CD4-positive, alpha-beta T cell treated with Interferon alpha-2 for 1 hour (primary cell): ENCODE measurements around the gene MED1.
"Not testable (repeated sequence)": the region's sequence is repeated elsewhere in the genome, so short reads cannot be mapped to it uniquely, and the experiment has no call there.

Source experiments
- DNase-seq, 2 donors: peaks; one replicate each; pipeline ENCODE4 v3.0.0-alpha.2; 2020 to 2022

MED1 gene

DNA sequence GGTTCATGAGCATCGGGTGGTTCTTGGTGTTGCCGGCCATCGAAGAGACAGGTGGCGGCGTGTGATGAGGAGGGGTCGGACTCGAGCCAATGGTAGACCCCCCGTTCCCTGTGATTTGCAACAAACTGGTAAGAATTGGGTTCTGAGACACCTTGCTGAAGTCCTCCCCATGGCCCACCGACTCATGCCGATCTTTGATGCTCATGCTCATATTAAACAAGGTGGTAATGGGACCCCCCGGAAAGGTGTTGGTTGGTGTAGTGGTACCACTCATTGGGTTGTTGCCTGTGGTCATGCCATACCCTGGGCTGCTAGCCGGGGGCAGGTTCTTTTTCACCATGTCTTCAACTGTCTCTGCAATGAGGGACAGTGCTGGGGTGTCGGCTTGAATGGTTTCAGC lies 40.8 kb downstream of the MED1 start:
- DNase-seq: no peak

GRCh38 chr17:39408360-39408759 lies 42.7 kb downstream of the MED1 start:
- no peak for DNase-seq

DNA sequence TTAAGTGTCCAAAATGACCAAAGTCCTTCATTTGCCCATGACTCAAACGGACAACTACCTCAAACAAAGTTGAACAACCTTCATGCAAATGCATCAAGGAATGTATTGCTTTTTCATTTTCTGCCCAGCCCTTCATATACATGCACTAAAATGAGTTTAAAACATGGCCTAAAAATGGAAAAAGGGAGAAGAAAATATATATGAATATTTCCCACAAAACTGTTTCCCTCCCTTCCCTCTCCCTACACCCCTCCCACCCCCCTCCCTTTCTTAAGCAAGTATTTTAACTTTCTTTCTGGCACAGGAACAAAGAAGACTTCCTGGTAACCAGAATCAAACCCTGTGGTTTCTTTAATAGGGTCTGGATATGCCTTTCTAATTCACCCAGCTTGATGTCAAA lies 44.1 kb downstream of the MED1 start:
- no peak for DNase-seq

DNA sequence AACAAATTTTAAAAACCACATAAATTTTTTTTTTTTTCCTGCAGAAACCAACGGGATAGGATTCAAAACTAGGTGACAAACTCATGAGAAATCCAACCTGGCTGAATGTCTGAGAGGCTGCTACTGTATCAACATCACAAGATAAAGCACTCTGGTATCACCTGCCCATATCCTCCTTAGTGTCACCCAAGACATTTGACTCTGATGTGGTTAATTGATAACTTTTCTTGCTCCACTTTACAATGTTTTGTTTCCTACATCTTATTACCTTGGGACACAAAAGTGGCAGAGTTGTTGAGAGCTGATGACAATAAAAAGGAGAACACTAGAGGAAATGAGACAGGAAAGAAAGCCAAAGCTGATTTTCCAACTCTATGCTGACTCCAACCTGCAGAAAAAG lies 45.6 kb downstream of the MED1 start:
- DNase-seq: no peak

- DNase-seq: no peak
Observed at GRCh38 chr17:39404542-39405378, 46.3 kb downstream of the MED1 start.

GRCh38 chr17:39402890-39403605 lies 48.0 kb downstream of the MED1 start:
- no peak for DNase-seq

- peak; percentile 88 to 89 for DNase-seq
Observed at GRCh38 chr17:39402244-39402889, 48.7 kb downstream of the MED1 start.

DNA sequence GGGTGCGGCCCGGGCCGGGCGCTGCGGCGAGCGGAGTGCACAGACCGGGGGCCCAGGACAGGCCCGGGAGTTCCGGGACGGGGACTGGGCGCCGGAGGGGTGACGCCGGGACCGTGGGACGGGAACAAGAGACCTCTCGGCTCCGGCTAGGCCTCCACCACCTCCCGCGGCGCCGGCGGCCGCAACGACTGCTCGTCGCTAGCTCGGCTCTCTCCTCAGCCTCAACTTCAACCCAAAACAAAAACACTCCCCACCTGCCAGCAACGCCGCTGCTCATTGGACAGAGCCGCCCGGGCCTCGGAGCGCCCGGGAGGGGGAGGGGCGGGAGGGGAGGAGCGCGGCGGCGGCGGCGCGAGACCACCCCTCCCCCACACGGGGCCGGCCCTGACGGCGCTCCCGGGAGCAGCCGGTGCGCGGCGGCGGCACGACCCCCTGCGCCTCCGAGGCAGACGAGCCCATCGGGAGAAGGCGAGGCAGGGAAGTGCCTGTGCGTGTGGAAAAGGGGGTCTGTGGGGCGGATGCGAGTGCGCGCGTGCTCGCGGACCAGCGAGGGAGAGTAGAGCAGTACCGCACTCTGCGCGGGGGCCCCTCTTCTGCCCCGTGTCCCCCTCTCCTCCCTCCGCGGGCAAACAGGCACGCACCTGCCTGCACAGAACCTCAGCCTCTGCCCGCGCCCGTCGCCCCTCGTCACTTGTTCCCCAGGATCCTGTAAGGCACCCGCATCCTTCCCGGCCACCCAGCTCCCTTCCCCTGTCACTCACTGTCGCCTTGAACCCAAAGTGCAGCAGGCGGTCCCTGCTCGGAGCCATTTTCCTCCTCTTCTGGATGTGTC lies 49.4 kb downstream of the MED1 start, which contains the start of gene FBXL20:
Gene FBXL20, minus strand, starts transcription at position 215 of the 832 bp plus-strand sequence. CDS start 224 bp downstream, outside the sequence.
- DNase-seq: peak; percentile 93 to 96

DNA sequence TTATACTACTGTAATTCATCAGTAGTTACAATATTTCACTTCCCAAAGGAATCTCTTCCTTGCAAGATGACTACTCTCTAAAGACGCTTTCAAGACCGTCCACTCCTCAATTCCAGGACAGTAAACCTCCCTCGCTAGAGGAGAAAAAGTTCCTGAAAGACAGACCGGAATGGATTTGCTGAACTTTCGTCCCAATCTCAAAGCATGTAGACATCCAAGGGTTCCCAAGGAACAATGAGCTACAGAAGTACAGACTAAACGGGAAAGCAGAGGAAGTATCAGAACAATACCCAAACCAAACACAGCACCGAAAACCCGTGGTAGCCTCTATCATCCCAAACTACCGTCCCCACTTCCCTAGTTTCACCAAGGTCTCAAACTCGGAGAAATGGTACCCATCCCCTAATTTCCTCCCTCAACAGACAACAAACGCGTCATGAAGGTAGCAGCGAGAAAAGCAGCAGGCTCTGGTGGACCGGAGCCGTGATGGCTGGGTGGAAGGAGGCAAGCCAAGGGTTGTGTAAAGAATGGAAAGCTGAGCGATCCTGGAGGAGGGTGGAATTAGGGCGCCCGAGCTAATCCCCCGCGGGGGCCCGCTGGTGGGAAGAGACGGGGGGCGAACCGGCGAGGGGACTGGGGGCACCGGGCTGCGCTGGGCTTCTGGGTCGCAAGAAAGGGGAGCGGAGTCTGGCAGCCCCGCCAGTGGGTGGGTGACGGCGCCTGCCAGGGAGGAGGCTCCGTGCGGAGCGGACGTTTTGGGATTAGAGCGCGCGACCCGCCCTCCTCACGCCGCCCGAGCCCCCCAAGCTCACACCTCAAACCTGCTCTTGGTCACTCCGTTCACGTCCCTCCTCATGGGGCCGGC lies 50.3 kb downstream of the MED1 start:
- DNase-seq: no peak

- DNase-seq: no peak
Observed at GRCh38 chr17:39399791-39400190, 51.3 kb downstream of the MED1 start.

- DNase-seq: no peak
Observed at GRCh38 chr17:39393736-39394135, 57.3 kb downstream of the MED1 start.

- DNase-seq: no peak
Observed at GRCh38 chr17:39391448-39391847, 59.6 kb downstream of the MED1 start.

DNA sequence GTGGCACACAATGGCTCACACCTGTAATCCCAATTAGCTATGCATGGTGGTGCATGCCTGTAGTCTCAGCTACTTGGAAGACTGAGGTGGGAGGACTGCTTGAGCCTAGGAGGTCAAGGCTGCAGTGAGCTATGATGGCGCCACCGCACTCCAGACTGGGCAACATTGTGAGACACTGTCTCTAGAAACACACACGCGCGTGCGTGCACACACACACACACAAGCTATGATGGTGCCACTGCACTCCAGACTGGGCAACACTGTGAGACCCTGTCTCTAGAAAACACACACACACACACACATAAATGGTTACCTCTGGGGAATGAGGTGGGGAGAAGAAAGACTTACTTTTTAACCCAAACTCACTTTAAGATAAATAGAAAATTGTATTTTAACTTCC lies 66.0 kb downstream of the MED1 start:
- DNase-seq: no peak

DNA sequence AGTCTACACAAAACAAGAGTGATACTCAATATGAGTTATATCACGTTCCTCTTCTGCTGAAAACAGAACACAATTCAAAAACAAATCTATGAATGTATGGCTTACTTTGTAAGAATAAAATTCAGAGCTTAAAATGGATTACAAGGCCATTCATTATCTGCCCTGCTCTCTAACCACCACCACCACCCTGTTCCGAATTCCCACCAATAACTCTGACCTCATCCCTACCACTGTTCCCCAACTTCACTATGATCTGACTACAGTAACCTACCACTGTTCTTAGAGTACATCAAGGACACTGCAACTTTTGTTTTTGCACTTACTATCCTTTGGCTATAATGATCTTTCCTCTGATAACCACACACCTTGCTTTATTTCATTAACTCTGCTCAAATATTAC lies 70.9 kb downstream of the MED1 start:
- no peak for DNase-seq

DNA sequence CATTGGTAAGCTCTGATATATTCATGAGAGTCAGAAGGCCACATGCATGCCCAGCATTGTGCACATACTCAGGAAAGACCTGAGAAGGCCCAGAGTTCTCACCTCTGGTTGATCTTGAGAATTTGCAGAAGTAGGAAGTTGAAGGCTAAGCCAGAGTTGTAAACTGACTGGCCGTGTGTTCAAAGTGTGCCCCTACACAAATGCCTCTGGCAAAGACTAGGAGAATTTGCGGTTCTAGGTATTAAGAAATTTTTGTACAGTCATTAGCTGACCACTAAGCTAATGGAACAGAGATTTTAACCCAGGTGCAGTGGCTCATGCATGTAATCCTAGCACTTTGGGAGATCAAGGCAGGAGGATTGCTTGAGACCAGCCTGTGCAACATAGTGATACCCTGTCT lies 74.6 kb downstream of the MED1 start:
- no peak for DNase-seq

DNA sequence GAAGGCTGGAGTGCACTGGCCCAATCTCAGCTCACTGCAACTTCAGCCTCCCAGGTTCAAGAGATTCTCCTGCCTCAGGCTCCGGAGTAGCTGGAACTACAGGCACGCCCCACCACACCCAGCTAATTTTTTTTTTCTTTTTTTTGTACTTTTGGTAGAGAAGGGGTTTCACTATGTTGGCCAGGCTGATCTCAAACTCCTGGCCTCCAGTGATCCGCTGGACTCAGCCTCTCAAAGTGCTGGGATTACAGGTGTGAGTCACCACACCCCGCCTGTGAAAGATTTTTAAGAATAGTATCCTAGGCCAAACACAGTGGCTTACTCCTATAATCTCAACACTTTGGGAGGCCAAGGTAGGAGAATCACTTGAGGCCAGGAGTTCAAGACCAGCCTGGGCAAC lies 83.3 kb downstream of the MED1 start:
- DNase-seq: not testable (repeated sequence)

GRCh38 chr17:39365872-39366271 lies 85.2 kb downstream of the MED1 start:
- DNase-seq: no peak

GRCh38 chr17:39365242-39365641 lies 85.8 kb downstream of the MED1 start:
- DNase-seq: no peak

GRCh38 chr17:39364236-39365025 lies 86.6 kb downstream of the MED1 start:
- DNase-seq: no peak

- DNase-seq: no peak
Observed at GRCh38 chr17:39361064-39361463, 90.0 kb downstream of the MED1 start.

DNA sequence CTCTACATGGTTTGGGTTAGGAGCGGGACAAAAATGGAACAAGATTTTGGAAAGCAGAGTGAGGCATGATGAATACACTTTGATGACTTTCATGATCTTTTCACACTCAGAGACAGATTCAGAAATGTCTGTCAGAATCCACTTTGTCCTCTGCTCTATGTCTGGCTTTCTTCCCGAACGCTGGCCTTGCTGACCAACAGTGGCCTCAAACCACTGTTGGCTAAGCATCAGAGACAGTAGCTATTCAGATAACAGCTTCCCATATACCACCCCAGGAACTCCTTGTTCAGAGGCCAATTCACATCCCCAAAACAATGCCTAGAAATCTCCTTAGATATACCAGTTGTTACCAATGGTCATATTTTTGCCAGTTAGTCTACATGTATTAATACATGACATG lies 90.5 kb downstream of the MED1 start:
- no peak for DNase-seq
